ENCODE data around the gene FXYD3. TPM values are rescaled to one million over a fixed set of nuclear protein-coding genes. Genes with fewer than 3 reads are reported as not detected.

FXYD3 gene
- total RNA-seq, 2 donors from 2014 or later: not detected

Other genes with a start within 250 kb of the FXYD3 start
- 1 to 10 TPM; 2.7 to 3.3 TPM for gene ZNF30, start 188.9 kb upstream of the FXYD3 start, total RNA-seq
- 1 to 10 TPM; 7.6 to 7.9 TPM for gene ZNF792, start 151.6 kb upstream of the FXYD3 start, total RNA-seq
- gene GRAMD1A, start 115.5 kb upstream of the FXYD3 start, total RNA-seq: 100 to 1,000 TPM; 123 to 183 TPM
- gene SCN1B, start 85.4 kb upstream of the FXYD3 start, total RNA-seq: 1 to 10 TPM in 1 of 2 donors, under 1 TPM in 1; 0.97 to 3.1 TPM
- gene HPN, start 74.1 kb upstream of the FXYD3 start, total RNA-seq: under 1 TPM in 1 of 2 donors, not detected in 1; 0.48 TPM
- 1 to 10 TPM in 1 of 2 donors, not detected in 1; 1.9 TPM for gene LGI4, start 19.2 kb downstream of the FXYD3 start, total RNA-seq
- gene FXYD1, start 23.0 kb downstream of the FXYD3 start, total RNA-seq: under 1 TPM; 0.54 to 0.93 TPM
- 1 to 10 TPM in 1 of 2 donors, under 1 TPM in 1; 0.40 to 1.4 TPM for gene FXYD7, start 27.4 kb downstream of the FXYD3 start, total RNA-seq
- gene FXYD5, start 38.9 kb downstream of the FXYD3 start, total RNA-seq: 100 to 1,000 TPM; 214 to 257 TPM
- gene FAM187B, start 112.9 kb downstream of the FXYD3 start, total RNA-seq: under 1 TPM in 1 of 2 donors, not detected in 1; 0.58 TPM
- gene LSR, start 133.2 kb downstream of the FXYD3 start, total RNA-seq: 10 to 100 TPM; 19.1 to 38.0 TPM
- 100 to 1,000 TPM; 109 to 121 TPM for gene USF2, start 153.1 kb downstream of the FXYD3 start, total RNA-seq
- under 1 TPM; 0.11 to 0.22 TPM for gene HAMP, start 166.7 kb downstream of the FXYD3 start, total RNA-seq
- under 1 TPM; 0.24 to 0.50 TPM for gene MAG, start 176.3 kb downstream of the FXYD3 start, total RNA-seq
- gene CD22, start 213.4 kb downstream of the FXYD3 start, total RNA-seq: 10 to 100 TPM in 1 of 2 donors, 1 to 10 TPM in 1; 5.3 to 11.7 TPM
- gene FFAR1, start 232.1 kb downstream of the FXYD3 start, total RNA-seq: under 1 TPM; 0.42 to 0.54 TPM
- 1 to 10 TPM; 1.7 to 2.3 TPM for gene FFAR3, start 242.6 kb downstream of the FXYD3 start, total RNA-seq

Measured in activated T-helper 17 cell treated with anti-CD3 and anti-CD28 coated beads, Interleukin-2, amount 50 U/mL, for 72 hours (primary cell).